Nephron (organoid): ENCODE measurements around the gene ERGIC1.
A peak's percentile ranks its signal among the peaks of the same experiment; 100 is the strongest.

Experiments used
- H3K27ac Mint-ChIP-seq, 3 experiments: 2 replicates each; pipeline ENCODE4 v1.8.0; 2020; ENCODE audit warnings: mixed read lengths in 3 of 3, mild to moderate bottlenecking in 2 of 3, moderate library complexity in 1 of 3
- H3K27me3 Mint-ChIP-seq: 2 replicates; pipeline ENCODE4 v1.8.0; 2021; ENCODE audit warnings: low read depth, mild to moderate bottlenecking, moderate library complexity, mixed read lengths
- H3K36me3 Mint-ChIP-seq: 2 replicates; pipeline ENCODE4 v1.8.0; 2020; ENCODE audit warnings: low read depth, mixed read lengths
- H3K4me1 Mint-ChIP-seq: 2 replicates; pipeline ENCODE4 v1.8.0; 2020; ENCODE audit warnings: mixed read lengths
- H3K4me3 Mint-ChIP-seq, 3 experiments: 2 replicates each; pipeline ENCODE4 v1.8.0; 2020; ENCODE audit warnings: mild to moderate bottlenecking in 3 of 3, mixed read lengths in 3 of 3, moderate library complexity in 2 of 3
- H3K9me3 Mint-ChIP-seq: 2 replicates; pipeline ENCODE4 v1.8.0; 2020; ENCODE audit warnings: mixed read lengths
- CTCF ChIP-seq, 3 experiments: fragments of 200-600 bp; sonication (generic); IDR thresholded peaks; one replicate each; pipeline ENCODE4 v1.5.0; 2021; ENCODE audit warnings: antibody characterized with exemption in 3 of 3; ENCODE audit not compliant: unreplicated experiment in 3 of 3

Gene ERGIC1

GRCh38 chr5:172942556-172942955, 108.5 kb downstream of the ERGIC1 start:
- Mint-ChIP-seq H3K4me3 (no peak overlapping the region), H3K36me3 (peaks cover 30% of the 10 kb centered on the region), H3K4me1 (peaks cover 52% of the 10 kb centered on the region), H3K9me3 (no peaks in the 10 kb centered on the region), H3K27me3 (no peaks in the 10 kb centered on the region), H3K27ac (peak overlapping the region; percentile 84 to 94 (median 88))
- TF ChIP-seq CTCF (IDR thresholded peaks at IDR 0.05; ENCODE audit: unreplicated experiment in 3 of 3), result no peak

- Mint-ChIP-seq H3K4me3 (no peak overlapping the region), H3K27ac (peak overlapping the region; percentile 84 to 94 (median 88)), H3K4me1 (peaks cover 60% of the 10 kb centered on the region), H3K36me3 (peaks cover 23% of the 10 kb centered on the region), H3K9me3 (no peaks in the 10 kb centered on the region), H3K27me3 (no peaks in the 10 kb centered on the region)
- no peak for TF ChIP-seq CTCF (IDR thresholded peaks at IDR 0.05; ENCODE audit: unreplicated experiment in 3 of 3)
Measured at GRCh38 chr5:172943283-172943841, 109.3 kb downstream of the ERGIC1 start.

- Mint-ChIP-seq H3K27me3 (no peaks in the 10 kb centered on the region), H3K27ac (peak overlapping the region; percentile 84 to 94 (median 88)), H3K4me1 (peaks cover 61% of the 10 kb centered on the region), H3K4me3 (no peak overlapping the region), H3K9me3 (no peaks in the 10 kb centered on the region), H3K36me3 (peaks cover 23% of the 10 kb centered on the region)
- TF ChIP-seq CTCF (IDR thresholded peaks at IDR 0.05; ENCODE audit: unreplicated experiment in 3 of 3), result no peak
Measured at GRCh38 chr5:172943906-172944305, 109.9 kb downstream of the ERGIC1 start.

GRCh38 chr5:172944741-172945140, 110.7 kb downstream of the ERGIC1 start:
- H3K4me1 Mint-ChIP-seq, result peaks cover 55% of the 10 kb centered on the region
- H3K9me3 Mint-ChIP-seq, result no peaks in the 10 kb centered on the region
- peak overlapping the region in 2 of 3 experiments; percentile 11 to 22 for H3K4me3 Mint-ChIP-seq
- peak overlapping the region; percentile 61 to 77 (median 68) for H3K27ac Mint-ChIP-seq
- TF ChIP-seq CTCF (IDR thresholded peaks at IDR 0.05; ENCODE audit: unreplicated experiment in 3 of 3), result no peak
- peaks cover 23% of the 10 kb centered on the region for H3K36me3 Mint-ChIP-seq
- no peaks in the 10 kb centered on the region for H3K27me3 Mint-ChIP-seq

GRCh38 chr5:172945151-172945550, 111.1 kb downstream of the ERGIC1 start:
- Mint-ChIP-seq H3K36me3 (peaks cover 23% of the 10 kb centered on the region), H3K4me3 (peak overlapping the region in 2 of 3 experiments; percentile 11 to 22), H3K27ac (peak overlapping the region; percentile 61 to 77 (median 68)), H3K27me3 (no peaks in the 10 kb centered on the region), H3K4me1 (peaks cover 51% of the 10 kb centered on the region), H3K9me3 (no peaks in the 10 kb centered on the region)
- no peak for TF ChIP-seq CTCF (IDR thresholded peaks at IDR 0.05; ENCODE audit: unreplicated experiment in 3 of 3)

- Mint-ChIP-seq H3K36me3 (peaks cover 23% of the 10 kb centered on the region), H3K27ac (peak overlapping the region; percentile 8 to 72 (median 37)), H3K9me3 (no peaks in the 10 kb centered on the region), H3K4me1 (peaks cover 44% of the 10 kb centered on the region), H3K27me3 (no peaks in the 10 kb centered on the region), H3K4me3 (no peak overlapping the region)
- TF ChIP-seq CTCF (IDR thresholded peaks at IDR 0.05; ENCODE audit: unreplicated experiment in 3 of 3), result no peak
Measured at GRCh38 chr5:172946146-172946545, 112.1 kb downstream of the ERGIC1 start.
